Smooth muscle cell (in vitro differentiated cells): ENCODE results near the gene PI3. TPM values are rescaled to one million over a fixed set of nuclear protein-coding genes. Genes with fewer than 3 reads are reported as not detected.

Experiments used
- DNase-seq: peaks from one replicate; lab custom pipeline; 2025; ENCODE audit not compliant: unreplicated experiment; lab: John Stamatoyannopoulos, UW
- H2AFZ ChIP-seq: fragments of 200-600 bp; sonication (generic); 2 replicates; pipeline ENCODE4 v1.6.0; 2016; ENCODE audit warnings: antibody characterized with exemption, low read depth, mild to moderate bottlenecking
- H3F3A ChIP-seq: fragments of 200-600 bp; sonication (generic); 2 replicates; pipeline ENCODE4 v1.6.0; 2017; ENCODE audit warnings: antibody characterized with exemption, low read depth
- H3K27ac ChIP-seq: fragments of 200-600 bp; sonication (generic); 2 replicates; pipeline ENCODE4 v1.5.1; 2016; ENCODE audit warnings: low read depth, mild to moderate bottlenecking
- H3K27me3 ChIP-seq: fragments of 200-600 bp; sonication (generic); 2 replicates; pipeline ENCODE4 v1.6.1; 2016; ENCODE audit warnings: low read depth, mild to moderate bottlenecking
- H3K36me3 ChIP-seq: fragments of 200-600 bp; sonication (generic); 2 replicates; pipeline ENCODE4 v1.5.1; 2016; ENCODE audit warnings: low read depth
- H3K4me1 ChIP-seq: fragments of 200-600 bp; sonication (generic); 2 replicates; pipeline ENCODE4 v1.5.1; 2016; ENCODE audit warnings: low read depth
- H3K4me2 ChIP-seq: fragments of 200-600 bp; sonication (generic); 2 replicates; pipeline ENCODE4 v1.6.0; 2016; ENCODE audit warnings: mild to moderate bottlenecking
- H3K4me3 ChIP-seq: fragments of 200-600 bp; sonication (generic); 2 replicates; pipeline ENCODE4 v1.5.1; 2016; ENCODE audit warnings: mild to moderate bottlenecking
- H3K79me2 ChIP-seq: fragments of 200-600 bp; sonication (generic); 2 replicates; pipeline ENCODE4 v1.6.0; 2016; ENCODE audit warnings: low read depth, mild to moderate bottlenecking
- H3K9ac ChIP-seq: fragments of 200-600 bp; sonication (generic); 2 replicates; pipeline ENCODE4 v1.6.0; 2016; ENCODE audit warnings: low read depth
- H3K9me3 ChIP-seq: fragments of 200-600 bp; sonication (generic); replicated peaks from 2 replicates; pipeline ENCODE4 v1.5.1; 2016; ENCODE audit warnings: low read depth
- H4K20me1 ChIP-seq: fragments of 200-600 bp; sonication (generic); 2 replicates; pipeline ENCODE4 v1.6.0; 2016; ENCODE audit warnings: low read depth
- WGBS: methylation state at CpG from one replicate; pipeline ENCODE4 v1.1.7; 2016; ENCODE audit warnings: low lambda C conversion rate; 5-methylcytosine and 5-hydroxymethylcytosine counted together
- polyA plus RNA-seq: library from polyadenylated mRNA; unstranded; fragments of >200 nt; fragmentation: Nextera tagmentation; extraction: Ambion mirVana; gene quantifications from 2 replicates; pipeline ENCODE4 v1.2.1, GENCODE V29; 2016
- total RNA-seq: library from RNA; depleted of rRNA; stranded (reverse); fragments of >200 nt; gene quantifications from 2 replicates; pipeline ENCODE4 v1.2.3, GENCODE V29; 2014
- TF ChIP-seq, protein P1 (sequence below): fragments of 200-600 bp; sonication (generic); IDR thresholded peaks from 2 replicates; pipeline ENCODE4 v1.5.1; 2017; ENCODE audit warnings: borderline replicate concordance, mild to moderate bottlenecking, antibody characterized with exemption; ENCODE audit not compliant: insufficient read depth, poor library complexity, severe bottlenecking

PI3 gene
- total and polyA plus RNA-seq, 2 experiments from 2014 or later: not detected

DNA sequence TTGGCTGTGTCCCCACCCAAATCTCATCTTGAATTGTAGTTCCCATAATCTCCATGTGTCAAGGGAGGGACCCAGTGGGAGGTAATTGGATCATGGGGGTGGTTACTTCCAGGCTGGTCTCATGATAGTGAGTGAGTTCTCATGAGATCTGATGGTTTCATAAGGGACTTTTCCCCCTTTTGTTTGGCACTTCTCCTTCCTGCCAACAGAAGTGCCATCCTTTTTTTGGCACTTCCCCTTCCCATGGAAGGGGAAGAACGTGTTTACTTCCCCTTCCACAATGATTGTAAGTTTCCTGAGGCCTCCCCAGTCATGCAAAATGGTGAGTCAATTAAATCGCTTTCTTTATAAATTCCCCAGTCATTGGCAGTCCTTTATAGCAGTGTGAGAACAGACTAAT is 18.0 kb upstream of the PI3 start:
- Histone ChIP-seq H3K9ac (no peak overlapping the region), H3K27me3 (no peaks in the 10 kb centered on the region), H3K4me3 (no peak overlapping the region), H3K27ac (no peak overlapping the region), H3K79me2 (no peaks in the 10 kb centered on the region), H4K20me1 (no peaks in the 10 kb centered on the region), H2AFZ (no peak overlapping the region), H3K36me3 (no peaks in the 10 kb centered on the region), H3K4me1 (no peaks in the 10 kb centered on the region), H3K9me3 (no peaks in the 10 kb centered on the region), H3F3A (no peaks in the 10 kb centered on the region), H3K4me2 (no peak overlapping the region)
- no peak for DNase-seq
- TF ChIP-seq, protein P1, sequence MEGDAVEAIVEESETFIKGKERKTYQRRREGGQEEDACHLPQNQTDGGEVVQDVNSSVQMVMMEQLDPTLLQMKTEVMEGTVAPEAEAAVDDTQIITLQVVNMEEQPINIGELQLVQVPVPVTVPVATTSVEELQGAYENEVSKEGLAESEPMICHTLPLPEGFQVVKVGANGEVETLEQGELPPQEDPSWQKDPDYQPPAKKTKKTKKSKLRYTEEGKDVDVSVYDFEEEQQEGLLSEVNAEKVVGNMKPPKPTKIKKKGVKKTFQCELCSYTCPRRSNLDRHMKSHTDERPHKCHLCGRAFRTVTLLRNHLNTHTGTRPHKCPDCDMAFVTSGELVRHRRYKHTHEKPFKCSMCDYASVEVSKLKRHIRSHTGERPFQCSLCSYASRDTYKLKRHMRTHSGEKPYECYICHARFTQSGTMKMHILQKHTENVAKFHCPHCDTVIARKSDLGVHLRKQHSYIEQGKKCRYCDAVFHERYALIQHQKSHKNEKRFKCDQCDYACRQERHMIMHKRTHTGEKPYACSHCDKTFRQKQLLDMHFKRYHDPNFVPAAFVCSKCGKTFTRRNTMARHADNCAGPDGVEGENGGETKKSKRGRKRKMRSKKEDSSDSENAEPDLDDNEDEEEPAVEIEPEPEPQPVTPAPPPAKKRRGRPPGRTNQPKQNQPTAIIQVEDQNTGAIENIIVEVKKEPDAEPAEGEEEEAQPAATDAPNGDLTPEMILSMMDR: no peak
- WGBS: 79% methylated on average over 2 of the region's 2 CpGs

DNA sequence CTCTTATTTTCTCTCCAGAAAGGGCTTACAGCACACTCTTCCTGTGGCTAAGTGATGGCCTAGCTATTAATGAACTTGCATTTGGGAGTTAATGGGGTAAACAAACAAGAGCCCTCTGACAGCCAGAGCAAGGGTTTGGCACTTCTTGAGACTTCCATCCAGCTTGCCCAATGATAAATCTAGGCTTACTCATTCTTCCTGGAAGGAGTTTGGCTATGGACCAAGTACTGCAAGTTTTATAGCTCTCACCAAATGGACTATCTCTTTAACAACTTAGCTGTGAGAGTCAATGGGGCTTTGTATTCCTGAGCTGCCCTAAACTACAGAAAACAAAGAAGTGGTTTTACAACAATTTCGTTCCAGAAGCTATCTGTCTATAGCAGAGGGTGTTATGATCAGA is 16.7 kb upstream of the PI3 start:
- TF ChIP-seq, protein P1: no peak
- 39% methylated on average over 1 of the region's 1 CpG for WGBS
- H3K9ac ChIP-seq: no peak overlapping the region
- no peaks in the 10 kb centered on the region for H4K20me1 ChIP-seq
- no peak overlapping the region for H3K4me3 ChIP-seq
- peak overlapping the region; percentile 36 for H3K4me2 ChIP-seq
- no peaks in the 10 kb centered on the region for H3K36me3 ChIP-seq
- no peak overlapping the region for H2AFZ ChIP-seq
- DNase-seq: no peak
- H3K4me1 ChIP-seq: no peaks in the 10 kb centered on the region
- no peaks in the 10 kb centered on the region for H3K79me2 ChIP-seq
- no peaks in the 10 kb centered on the region for H3F3A ChIP-seq
- H3K27ac ChIP-seq: no peak overlapping the region
- H3K27me3 ChIP-seq: no peaks in the 10 kb centered on the region
- H3K9me3 ChIP-seq: no peaks in the 10 kb centered on the region

DNA sequence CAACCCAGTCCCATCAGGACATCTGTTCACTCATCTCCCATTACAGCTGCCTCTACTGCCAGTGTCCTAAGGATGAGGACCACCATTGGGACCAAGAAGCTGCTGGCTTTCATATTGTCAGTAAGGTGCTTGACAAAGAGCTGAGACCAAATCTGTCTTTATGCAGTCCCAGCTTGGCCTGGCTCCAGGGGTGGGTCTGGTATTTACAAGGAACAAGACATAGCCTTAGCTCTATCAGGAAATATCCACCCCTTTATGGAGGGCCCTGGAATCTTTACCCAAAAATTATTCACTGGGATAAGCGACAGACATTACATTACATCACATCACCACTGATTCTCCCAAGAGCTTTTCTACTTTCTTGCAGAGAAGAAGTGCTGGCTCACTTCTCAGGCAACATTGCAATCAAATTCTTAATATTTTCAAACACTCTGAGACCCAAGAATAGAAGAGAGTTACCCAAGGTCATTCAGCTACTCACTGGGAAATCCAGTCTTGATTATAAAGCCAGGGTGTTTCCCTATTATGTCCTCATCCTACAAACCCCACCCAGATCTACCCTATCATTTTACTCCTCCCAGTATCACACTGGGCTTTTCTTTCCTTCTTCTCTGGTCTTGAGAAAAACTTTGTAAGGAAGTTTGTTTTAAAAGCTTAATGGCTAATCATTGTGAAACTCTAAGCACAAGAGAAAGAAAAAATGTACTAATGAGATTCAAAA is 11.5 kb upstream of the PI3 start:
- Histone ChIP-seq H3K27ac (no peak overlapping the region), H3K9me3 (no peaks in the 10 kb centered on the region), H3K79me2 (no peaks in the 10 kb centered on the region), H3K9ac (no peak overlapping the region), H3F3A (no peaks in the 10 kb centered on the region), H3K4me1 (no peaks in the 10 kb centered on the region), H4K20me1 (no peaks in the 10 kb centered on the region), H3K4me2 (no peak overlapping the region), H3K27me3 (no peaks in the 10 kb centered on the region), H3K4me3 (no peak overlapping the region), H2AFZ (no peak overlapping the region), H3K36me3 (no peaks in the 10 kb centered on the region)
- TF ChIP-seq, protein P1: no peak
- DNase-seq: no peak
- 71% methylated on average over 1 of the region's 1 CpG for WGBS

DNA sequence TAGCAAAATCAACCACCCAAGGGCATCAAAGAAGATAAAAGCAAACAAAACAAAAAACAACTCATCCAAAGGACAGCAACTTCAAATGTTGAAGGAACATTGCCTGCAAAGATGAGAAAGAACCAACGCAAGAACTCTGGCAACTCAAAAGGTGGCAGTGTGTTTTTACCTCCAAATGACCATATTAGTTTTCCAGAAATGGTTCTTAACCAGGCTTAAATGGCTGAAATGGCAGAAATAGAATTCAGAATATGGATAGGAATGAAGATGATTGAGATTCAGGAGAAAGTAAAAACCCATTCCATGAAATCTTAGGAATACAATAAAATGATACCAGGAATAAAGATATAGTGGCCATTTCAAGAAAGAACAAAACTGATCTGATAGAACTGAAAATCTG is 9.8 kb upstream of the PI3 start:
- no peak overlapping the region for H3K27ac ChIP-seq
- no peaks in the 10 kb centered on the region for H3K4me1 ChIP-seq
- WGBS: 90% methylated on average over 1 of the region's 1 CpG
- no peak overlapping the region for H2AFZ ChIP-seq
- no peak overlapping the region for H3K9ac ChIP-seq
- H3K27me3 ChIP-seq: no peaks in the 10 kb centered on the region
- peaks cover 2% of the 10 kb centered on the region for H3K9me3 ChIP-seq
- no peaks in the 10 kb centered on the region for H3K79me2 ChIP-seq
- H3K4me2 ChIP-seq: no peak overlapping the region
- no peak for DNase-seq
- no peak overlapping the region for H3K4me3 ChIP-seq
- H3K36me3 ChIP-seq: no peaks in the 10 kb centered on the region
- TF ChIP-seq, protein P1: no peak
- no peaks in the 10 kb centered on the region for H4K20me1 ChIP-seq
- H3F3A ChIP-seq: no peaks in the 10 kb centered on the region
